KG1 (cell line): ENCODE data around the gene EIPR1.
"Not testable (repeated sequence)": the region's sequence is repeated elsewhere in the genome, so short reads cannot be mapped to it uniquely, and the experiment has no call there.

ENCODE experiments used
- DNase-seq: peaks from one replicate; lab custom pipeline; 2025; lab: John Stamatoyannopoulos, UW

EIPR1 gene

DNA sequence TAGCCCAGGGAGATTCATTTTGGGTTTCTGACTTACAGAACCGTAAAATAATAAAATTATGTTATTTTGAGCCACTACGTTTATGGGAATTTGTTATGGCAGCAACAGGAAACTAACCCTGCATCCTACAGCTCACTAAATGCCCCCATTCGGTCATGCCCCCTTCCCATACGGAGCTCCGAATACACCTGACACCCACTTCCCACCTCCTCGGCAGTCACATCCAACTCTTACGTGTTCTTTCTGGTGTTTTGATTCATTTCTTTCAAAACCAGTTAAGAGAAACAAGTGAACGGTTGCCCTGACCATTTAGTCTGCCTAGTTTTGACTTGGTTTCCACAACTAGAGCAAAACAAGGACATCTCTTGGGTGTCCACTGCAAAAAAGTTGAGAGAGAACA lies 19.7 kb downstream of the EIPR1 start:
- no peak for DNase-seq

DNA sequence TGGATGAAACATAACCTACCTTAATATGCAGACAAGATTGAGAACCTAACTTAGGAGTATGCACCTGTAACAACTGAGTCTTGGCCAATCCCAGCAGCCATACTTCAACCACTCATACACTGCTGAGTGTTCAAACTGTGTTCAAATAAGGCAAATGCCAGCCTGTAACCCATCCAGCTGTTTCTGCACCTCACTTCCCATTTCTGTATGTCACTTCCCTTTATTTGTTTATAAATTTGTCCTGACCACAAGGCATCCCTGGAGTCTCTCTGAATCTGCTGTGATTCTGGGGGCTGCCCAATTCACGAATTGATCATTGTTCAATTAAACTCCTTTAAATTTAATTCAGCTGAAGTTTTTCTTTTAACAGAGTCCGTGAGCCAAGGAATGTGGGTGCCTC lies 20.2 kb downstream of the EIPR1 start:
- DNase-seq = not testable (repeated sequence)

DNA sequence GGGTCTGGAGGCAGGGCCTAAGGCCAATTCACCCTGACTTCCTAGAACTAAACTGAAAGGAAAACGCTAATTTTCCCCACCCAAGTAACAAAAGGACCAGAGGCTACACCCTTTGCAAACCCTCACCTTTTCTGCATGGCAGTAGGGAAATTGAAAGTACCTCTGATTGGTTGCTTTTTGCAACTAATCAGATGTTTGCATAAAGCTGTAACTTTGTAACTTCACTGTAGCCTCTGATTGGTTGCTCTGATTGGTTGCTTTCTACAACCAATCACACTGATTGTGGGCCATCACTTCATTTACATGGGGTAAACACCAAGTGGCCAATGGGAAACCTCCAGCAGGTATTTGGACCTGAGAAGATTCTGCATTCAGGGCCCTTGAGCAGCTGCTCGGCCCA lies 20.8 kb downstream of the EIPR1 start:
- no peak for DNase-seq

DNA sequence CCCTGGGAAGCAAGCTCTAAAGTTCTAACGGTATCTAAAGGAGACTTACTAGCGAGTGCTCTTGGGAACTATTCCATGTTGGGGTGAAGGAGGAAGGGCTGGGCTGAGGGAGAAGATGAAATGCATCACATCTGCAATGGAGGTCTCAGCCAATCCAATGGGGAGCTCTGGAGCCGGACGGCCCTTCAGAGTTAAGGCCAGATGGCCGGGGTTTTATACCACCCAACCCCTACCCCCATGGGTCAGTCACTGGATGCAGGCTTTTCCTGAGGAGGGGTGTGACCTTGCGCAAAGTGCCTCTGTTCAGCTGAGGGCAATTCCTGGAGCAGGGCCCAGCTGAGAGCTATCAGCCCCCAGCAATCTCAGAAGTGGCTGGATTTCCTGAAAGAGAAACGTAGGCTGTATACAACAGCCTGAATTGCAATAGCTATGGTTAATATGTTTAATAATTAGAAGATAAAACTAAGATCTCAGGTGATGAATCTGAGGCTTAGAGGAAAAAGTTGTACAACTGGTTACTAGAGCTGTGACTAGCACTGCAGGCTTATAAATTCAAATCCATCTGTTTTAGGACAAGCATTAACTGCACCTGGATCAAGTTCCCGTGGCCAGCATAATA lies 21.6 kb downstream of the EIPR1 start:
- DNase-seq = no peak

DNA sequence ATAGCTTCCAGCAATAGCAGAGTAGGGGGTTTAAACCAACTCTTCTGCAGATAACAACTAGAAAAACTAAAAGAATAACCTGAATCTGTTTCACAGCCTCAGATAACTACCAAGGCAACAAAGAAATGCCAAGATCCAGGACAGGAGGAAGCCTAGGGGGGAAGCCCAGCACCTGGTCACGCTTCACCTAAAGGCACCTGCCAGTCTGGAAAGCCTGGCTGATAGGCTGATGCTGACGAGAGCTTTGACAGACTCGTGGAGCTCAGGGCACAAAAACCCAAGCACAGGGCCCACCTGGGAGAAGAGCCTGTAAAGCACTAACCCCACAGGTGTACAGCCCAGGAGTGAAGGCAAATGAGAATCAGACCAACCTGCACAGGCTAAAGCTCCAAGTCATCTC lies 22.6 kb downstream of the EIPR1 start:
- no peak for DNase-seq

DNA sequence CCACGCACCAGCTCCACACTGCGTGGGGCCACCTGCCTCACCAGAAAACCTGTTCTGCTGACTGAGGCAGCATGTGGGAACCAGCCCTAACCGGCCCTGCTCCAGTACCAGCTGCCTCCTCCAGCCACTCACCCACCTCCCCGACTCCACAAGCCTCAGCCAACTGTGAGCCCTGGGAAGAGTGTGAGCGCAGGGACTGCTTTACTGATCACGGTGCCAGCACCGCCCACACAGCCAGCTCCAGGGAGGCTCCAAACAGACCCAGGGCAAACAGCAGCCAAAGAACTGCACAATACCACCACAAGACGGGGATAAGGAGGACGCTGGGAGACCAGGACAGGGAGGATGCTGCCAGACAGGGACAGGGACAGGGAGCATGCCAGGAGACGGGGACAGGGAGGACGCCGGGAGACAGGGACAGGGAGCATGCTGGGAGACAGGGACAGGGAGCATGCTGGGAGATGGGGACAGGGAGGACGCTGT lies 28.4 kb downstream of the EIPR1 start:
- DNase-seq = no peak

DNA sequence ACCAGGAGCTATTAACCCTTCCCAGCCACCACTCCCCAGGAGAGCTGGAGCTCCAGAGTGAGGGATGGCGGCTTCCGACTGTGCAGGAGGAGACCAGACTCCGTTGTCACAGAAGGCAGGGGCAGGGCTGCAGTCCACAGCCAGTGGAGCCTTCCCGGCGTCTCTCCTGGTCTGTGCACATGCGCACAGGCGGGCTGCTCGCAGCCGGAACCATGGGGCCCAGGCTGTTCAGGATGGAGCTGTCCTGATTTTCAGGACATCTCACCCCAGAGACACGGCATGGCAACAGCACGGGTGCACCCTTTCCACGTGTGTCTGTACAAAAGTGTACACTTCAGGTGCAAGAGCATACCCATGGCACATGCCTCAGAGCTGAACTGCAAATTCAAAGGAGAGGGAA lies 28.9 kb downstream of the EIPR1 start:
- no peak for DNase-seq

DNA sequence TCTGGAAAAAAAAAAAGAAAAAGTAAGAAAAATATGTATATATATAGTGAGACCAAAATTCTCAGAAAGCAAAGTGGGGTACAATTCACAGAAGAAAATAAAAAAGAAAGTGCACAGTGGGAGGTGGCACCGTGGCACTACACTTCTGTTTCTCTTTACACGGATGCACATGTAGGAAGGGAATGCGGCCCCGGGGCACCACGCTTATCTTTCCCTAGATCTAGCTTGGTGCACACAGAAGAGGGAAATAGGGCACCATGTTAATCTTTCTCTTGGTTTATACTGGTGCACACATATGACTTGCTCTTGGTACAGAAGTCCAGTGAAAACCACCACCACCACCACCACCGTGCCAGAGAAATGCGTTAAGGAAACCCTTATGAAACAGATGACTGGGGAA lies 32.0 kb downstream of the EIPR1 start:
- no peak for DNase-seq

DNA sequence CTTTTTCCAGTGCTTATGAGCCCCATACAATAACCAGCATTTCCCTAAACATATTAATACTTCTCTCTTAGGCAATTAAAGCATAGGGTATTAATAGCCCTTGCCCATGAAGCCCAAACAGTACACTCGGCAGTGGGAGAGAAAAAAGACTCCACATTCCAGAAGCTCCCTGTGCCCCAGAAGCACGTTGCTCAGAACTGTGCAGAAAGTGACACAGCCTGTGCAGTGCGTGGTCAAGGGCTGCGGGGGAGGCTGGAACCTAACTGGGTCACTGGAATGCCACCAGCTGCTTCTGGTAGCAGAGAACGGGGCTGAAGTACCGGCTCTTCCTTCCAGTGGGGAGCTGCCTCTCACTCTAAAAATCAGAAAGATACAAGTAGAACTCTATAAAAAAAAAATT lies 32.7 kb downstream of the EIPR1 start:
- DNase-seq = no peak

DNA sequence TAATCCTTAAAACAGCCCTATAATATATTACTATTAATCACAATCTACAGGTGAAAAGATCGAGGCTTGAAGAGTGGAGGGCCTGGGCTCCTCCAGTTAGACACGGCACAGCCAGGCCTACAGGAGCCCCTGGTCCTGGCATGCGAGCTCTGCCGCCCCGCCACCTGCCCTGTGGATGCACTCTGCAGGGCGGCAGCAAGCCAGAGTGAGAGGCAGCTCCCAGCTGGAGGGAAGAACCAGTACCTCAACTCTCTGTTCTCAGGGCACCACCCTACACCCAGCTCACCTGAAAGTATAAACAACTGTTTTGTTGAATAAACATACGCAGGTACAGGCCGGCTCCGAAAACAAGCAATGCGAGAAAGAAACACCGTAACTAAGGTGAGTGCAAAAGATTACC lies 34.6 kb downstream of the EIPR1 start:
- no peak for DNase-seq

DNA sequence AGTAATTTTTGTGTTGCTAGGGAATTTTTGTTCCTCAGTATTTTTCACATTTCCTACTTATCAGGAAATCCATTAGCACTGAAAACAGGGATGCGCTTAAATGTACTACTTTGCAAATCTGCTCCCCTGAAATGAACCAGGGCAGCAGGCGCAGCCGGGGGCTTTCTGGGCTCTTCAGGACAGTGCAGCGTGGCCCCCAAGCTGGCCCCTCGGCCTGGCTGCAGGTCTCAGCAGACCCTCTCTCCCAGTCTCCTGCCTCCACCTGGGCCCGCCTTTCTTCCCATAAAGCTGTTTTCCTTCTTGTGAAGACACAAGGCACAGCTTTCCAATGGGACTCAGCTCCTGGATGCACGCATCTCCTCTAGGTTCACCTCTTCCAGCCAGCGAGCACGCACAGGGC lies 35.3 kb downstream of the EIPR1 start:
- DNase-seq = no peak

DNA sequence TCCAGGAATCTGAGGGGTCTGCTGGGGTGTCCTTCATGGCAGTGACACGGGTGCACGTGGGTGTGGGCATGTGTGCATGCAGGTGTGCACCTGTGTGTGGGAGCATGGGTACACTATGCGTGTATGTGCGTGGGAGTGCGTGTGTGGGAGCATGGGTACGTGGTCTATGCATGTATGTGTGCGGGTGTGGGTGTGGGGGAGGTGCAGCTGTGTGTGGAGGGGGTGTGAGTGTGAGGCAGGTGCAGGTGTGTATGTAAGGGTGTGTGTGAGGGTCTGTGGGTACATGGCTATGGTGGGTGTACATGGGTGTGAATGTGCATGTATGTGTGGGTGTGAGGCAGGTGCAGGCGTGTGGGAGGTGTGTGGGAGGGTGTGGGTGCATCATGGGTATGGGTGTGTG lies 36.3 kb downstream of the EIPR1 start:
- no peak for DNase-seq

DNA sequence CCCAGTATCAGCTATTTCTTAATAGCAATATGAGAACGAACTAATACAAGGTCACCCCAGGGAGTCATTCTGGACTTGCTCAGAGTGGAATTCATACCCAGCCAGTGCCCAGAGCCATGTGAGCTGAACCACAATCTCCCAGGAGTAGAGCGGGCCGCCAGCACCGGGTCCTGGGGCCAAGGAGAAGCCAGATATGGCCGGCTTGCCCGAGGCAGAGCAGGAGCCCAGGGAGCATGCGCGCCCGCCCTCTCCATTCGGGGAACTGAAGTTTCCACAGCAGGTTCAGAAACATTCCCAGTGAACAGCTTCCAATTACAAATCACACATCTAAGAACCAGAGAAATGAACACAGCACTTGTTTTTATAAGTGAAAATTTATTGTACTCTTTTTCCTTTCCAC lies 37.5 kb downstream of the EIPR1 start:
- DNase-seq = no peak

DNA sequence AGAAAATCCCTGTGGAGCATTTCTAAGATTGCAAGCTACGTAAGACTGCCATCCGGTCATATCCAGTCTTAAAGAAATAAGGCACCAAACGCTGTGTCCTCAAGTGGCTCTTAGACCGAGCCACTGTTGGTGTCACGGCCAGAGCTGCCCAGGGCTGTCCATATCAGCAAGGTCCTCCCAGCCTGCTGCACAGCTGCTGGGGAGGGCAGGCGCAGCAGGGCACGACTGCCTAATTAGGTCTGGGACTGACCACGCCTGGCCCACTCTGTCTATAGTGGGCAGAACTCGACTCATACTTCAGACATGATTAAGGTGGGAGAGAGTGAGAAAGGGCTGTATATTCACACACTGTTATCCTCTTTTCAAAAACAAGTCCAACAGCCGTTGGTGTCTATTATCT lies 39.3 kb downstream of the EIPR1 start:
- DNase-seq = no peak

DNA sequence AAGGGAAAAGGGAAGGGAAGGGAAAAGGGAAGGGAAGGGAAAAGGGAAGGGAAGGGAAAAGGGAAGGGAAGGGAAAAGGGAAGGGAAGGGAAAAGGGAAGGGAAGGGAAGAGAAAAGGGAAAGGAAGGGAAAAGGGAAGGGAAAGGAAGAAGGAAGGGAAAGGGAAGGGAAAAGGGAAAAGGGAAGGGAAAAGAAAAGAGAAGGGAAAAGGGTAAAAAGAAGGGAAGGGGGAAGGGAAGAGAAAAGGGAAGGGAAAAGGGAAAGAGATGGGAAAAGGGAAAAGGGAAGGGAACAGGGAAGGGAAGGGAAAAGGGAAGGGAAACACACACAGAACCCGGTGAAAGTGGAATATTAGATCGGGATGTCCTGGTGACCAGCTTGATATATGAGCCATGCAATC lies 40.8 kb downstream of the EIPR1 start:
- no peak for DNase-seq

DNA sequence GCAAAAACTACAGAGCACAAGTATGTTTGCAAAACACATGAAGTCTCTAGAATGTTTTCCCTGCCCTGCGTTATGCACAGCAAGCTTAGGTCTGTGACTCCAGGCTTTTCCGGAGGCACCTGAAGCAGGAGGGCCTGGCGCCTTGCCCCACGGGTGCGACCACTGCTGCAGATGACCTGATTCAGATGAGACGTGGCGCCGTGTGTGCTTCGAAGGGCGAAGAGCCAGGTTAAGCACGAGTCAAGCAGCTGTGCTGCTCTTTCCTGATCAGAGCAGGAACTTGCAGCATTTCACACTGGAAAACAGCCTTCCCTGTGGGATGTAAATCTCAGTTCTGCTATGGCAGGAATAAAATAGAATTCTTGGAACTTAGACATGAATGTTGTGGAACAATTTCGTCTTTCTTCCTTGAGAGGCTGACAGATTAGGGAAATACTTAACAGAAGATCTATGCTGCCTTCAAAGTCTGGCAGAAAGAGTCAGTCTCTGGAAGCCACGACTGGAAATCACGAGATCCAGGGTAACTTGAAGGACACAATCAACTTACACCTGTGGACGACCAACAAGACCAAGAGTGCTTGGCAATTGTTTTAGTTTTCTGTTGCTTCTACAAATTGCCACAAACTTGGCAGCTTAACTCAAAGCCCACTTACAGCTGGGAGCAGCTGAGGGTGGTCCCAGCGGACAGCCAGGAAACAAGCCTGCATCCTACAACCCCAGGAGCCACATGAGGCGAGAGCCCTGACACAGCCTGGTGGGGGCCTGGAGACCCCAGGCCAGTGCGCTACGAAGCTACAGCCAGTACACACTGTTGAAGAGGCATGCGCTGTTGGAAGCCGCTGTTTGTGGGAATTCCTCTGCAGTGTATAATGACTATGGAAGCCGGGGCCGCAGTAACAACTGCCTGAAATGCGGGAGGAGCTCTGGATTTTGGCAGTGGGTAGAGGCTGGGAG lies 42.9 kb downstream of the EIPR1 start:
- no peak for DNase-seq

DNA sequence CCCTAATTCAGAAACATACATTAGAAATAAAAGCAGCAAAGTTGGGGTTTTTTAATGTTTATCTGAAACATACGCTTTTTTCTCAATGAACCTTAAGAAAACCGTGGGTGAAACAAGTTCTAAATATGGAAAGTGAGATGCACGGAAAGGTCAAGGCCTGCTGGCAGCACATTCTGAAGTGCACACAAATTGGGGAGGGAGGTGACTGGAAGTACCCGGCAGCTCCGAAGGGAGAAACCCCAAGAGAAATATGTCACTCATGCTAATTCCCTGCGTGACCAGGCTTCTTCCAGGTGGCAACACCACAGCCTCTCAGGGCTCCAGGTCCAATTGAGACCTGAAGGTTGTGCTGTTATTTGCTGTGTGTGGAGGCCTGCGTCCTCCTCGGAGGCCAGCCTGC lies 45.5 kb downstream of the EIPR1 start:
- DNase-seq = no peak

DNA sequence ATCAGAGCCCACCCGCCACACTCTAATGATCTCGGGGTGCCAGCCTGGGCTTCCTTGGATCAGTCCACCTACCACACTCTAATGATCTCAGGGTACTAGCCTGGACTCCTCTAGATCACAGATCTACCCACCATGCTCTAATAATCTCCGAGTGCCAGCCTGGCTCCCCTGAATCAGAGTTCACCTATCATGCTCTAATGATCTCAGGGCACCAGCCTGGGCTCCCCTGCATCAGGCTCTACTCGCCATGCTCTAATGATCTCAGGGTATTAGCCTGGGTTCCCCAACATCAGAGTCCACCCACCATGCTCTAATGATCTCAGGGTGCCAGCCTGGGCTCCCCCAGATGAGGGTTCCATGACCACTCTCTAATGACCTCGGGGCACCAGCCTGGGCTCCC lies 48.1 kb downstream of the EIPR1 start:
- no peak for DNase-seq

DNA sequence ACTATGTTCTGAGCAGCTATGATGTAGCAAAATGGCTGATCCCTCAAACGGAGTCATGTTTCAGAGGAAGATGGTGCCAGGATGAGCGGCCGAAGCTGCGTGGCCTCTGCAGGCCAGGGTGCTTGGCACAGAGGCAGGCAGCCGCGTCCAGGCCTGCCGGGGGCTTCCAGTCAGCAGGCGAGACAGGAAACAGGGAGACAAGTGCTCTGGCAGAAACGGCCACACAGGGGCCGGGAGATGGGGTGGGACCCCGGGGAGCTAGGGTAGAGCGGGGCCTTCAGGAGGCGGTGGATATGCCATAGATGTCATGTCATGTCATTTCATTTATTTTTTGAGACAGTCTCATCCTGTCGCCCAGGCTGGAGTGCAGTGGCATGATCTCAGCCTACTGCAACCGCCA lies 50.7 kb downstream of the EIPR1 start:
- no peak for DNase-seq

DNA sequence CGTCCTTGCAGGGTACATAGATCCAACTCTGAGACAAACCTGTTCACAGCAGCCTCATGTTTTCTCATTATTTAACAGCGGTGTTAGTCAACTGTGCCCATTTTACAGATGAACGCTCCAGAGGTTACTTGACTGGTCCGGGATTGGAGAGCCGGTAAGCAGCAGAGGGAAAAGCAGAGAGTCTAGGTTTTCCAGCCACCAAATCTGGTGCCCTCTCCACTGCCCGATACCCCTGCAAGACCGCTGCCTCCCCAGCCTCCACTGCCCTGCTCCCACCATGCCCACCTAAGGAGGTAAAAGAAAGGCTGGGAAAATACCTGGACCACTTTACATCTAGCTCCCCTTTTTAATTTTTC lies 51.5 kb downstream of the EIPR1 start:
- no peak for DNase-seq

DNA sequence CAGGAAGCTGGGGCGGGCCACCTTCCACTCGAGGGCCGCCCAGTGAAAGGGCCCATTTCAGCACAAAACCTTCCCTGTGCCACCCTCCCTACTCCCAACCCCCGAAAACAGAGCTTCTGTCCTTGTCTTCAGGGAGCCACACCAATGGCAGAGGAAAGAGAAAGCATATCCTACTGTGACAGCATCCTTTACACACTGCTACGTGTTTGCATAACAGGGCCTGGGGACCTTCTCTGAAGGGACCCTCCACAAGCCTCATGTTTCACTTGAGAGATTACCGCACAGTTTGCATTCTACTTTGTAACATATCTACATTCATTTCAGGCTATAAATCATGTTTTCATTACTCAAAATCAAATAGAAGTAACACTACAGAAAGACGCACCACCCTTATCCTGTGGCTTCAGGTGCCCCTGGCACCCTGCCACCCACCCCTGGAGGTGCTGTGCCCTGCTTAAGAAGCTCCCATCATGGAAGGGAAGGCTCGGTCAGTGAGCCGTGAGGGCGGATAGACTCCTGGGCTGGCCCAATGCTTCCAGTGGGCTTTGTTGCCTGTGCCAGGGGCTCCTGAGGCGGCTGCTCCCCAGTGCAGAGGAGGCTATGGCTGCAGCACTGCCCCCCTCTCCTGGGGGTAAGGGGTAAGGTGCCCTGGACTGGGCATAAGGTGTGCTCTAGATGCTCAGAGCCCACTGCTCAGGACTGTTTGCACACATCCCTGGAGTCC lies 52.0 kb downstream of the EIPR1 start:
- no peak for DNase-seq

DNA sequence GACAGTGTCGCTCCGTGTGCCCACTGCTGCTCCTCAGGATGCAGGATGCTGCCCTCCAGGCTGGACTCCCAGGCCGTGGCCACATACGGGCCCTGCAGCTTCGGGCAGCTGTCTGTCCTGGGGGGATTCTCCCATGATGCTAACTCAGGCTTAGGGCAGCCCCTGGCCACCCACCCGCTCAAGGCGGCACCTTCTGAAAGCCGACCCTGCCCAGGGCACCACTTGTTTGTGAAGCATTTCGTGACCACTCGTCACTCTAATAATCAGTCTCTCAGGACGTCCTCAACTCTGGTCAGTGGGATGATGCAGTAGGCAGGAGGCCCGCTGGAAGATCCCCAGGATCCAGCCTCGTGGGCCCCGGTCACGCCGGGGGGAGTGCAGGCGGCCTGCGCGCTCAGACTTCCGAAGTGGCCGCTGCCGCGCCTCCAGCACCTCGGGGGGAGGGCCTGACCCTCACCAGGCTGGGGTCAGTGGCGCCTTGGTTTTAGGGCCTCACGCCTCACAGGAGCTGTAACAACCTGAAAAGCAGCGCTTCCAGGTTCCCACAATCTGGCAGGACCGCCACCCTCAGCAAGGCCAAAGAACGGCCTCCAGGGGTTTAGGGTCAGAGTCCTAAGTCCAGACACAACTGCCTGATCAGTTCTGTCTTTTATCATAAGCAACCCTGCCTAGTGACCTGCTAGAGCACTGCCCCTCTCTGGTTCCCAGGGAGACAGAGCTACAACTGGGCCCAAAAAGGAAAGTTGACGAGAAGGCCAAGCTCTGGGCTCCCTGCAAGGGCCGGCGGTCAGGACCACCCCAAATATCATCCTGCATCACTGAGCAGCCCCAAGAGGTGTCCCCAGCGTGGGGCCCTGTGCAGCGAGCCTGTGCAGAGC lies 53.0 kb downstream of the EIPR1 start:
- DNase-seq = no peak
